Measurements from ENCODE around the gene CBX7.

- TF ChIP-seq POLR2AphosphoS5 (IDR thresholded peaks at IDR 0.05; ENCODE audit: low read depth, low read length) (no peak), POLR2A (IDR thresholded peaks at IDR 0.05; ENCODE audit: low read depth, low read length) (no peak), TAF1 (IDR thresholded peaks at IDR 0.05; ENCODE audit: borderline replicate concordance, low read depth, low read length) (no peak)
Measured at GRCh38 chr22:39092111-39092862, 60.2 kb downstream of the CBX7 start.
